Fibroblast of skin of left biceps (primary cell): ENCODE results near the gene USP16.
A peak's percentile ranks its signal among the peaks of the same experiment; 100 is the strongest.
"Not testable (repeated sequence)": the region's sequence is repeated elsewhere in the genome, so short reads cannot be mapped to it uniquely, and the experiment has no call there.

ENCODE experiments used
- DNase-seq, 2 experiments: peaks; one replicate each; pipeline ENCODE4 v3.0.0-alpha.2; 2013; ENCODE audit warnings: low read depth in 2 of 2

The USP16 gene

DNA sequence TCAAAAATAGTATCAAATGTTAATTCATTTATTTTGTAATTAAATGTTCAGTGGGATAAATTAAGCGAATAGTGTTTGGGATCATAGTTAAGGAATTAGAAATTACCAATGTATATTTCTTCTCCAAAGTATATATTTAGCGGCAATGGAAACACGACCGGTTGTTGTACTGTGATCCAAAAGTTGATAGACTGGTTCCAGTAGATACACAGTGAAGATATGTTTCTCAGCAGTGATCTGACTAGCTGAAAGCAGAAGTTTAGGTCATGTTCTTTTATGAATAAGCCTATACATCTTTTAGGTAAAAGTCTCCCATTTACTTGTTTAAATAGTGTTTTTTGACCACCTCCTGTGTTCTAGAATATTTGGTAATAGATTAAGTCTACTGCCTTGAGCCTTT, 8.8 kb downstream of the USP16 start:
- DNase-seq: no peak

DNA sequence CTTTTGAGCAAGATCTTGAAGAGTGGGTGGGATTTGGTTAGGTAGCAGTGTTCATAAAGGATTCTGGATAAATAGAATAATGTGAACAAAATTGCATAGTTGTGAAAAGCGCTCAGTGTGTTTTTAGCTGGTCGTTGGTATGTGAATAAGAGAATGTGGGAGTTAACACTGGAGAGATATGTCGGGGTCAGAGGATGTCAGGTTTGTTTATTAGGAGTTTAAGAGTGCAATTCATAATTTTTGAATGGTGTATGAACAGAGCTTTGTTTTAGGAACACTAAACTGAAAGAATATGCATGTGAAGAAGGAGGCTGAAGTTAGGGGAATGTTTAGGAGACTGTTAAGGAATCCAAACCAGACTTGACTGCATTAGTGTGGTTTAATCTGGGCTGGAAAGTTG, 9.4 kb downstream of the USP16 start:
- no peak for DNase-seq

DNA sequence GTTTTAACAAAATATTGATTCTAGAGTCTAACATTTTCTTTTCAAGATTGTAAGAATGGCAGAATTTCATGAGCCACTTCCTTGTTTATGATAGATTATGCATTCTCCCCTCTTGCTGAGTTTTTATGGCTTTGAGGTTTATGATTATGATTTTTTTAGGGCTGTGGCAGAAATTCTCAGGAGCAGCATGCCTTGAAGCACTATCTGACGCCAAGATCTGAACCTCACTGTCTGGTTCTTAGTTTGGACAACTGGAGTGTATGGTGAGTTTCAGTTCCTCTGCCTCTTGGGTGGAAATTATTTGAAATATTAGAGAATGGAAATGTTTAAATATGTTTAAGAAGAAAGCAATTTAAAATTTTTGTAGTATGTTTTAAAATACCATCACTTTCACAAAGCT, 10.2 kb downstream of the USP16 start:
- no peak for DNase-seq

GRCh38 chr21:29052224-29052623, 27.8 kb downstream of the USP16 start:
- no peak for DNase-seq

GRCh38 chr21:29053011-29053553, 28.6 kb downstream of the USP16 start:
- DNase-seq: no peak

DNA sequence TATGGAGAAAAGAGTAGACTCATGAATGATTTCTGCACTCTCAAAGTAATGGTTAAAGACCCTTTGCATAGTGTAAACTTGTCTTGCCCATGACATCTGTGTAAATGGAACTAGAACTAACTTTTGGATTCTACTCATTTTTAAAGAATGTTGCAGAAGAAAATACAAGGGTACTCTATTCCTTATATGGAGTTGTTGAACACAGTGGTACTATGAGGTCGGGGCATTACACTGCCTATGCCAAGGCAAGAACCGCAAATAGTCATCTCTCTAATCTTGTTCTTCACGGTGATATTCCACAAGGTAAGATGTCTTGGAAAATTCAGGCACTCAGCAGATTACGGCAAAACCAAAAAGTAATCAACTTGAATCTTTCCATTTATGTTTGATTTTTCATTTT, 29.2 kb downstream of the USP16 start:
- DNase-seq: no peak

- DNase-seq: no peak
Measured at GRCh38 chr21:29055080-29055479, 30.6 kb downstream of the USP16 start.

DNA sequence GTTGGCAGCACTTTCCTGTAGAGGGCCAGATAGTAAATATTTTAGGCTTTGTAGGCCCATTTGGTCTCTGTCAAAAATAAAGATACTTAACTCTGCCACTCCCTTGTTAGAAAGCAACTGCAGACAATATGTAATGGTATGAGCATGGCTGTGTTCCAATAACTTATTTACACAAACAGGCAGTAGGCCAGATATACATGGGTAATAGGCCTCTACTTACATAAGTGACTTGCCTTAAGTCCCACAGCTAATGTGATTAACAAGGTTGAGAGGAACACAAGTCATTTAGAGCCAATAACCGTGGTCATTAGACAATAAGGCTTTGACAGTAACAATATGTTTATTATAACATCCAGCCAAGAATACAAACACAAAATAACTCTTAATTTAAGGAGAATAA, 31.5 kb downstream of the USP16 start:
- DNase-seq: no peak

DNA sequence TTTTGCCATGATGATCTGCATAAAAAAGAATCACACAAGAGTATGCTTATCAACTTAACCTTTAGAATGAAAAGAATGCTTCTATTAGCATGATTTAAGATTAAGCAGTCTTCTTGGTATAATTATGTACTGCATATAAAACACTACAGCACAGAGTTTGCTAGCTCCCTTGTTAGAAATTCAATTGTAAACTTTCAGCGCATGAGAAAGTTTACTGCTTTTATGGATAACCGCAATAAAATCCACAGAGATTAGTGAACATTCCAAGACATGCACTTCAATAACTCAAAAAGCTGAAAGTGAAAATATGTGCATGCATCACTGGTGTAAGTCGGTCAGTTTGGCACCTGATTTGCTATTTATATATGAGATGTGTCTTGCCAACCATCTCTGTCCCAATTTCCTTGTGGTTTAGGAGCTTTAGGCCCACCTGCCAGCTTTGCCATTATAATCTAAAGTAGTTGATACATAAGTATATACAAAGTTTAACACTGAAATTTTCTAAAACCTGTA, 32.1 kb downstream of the USP16 start:
- no peak for DNase-seq

DNA sequence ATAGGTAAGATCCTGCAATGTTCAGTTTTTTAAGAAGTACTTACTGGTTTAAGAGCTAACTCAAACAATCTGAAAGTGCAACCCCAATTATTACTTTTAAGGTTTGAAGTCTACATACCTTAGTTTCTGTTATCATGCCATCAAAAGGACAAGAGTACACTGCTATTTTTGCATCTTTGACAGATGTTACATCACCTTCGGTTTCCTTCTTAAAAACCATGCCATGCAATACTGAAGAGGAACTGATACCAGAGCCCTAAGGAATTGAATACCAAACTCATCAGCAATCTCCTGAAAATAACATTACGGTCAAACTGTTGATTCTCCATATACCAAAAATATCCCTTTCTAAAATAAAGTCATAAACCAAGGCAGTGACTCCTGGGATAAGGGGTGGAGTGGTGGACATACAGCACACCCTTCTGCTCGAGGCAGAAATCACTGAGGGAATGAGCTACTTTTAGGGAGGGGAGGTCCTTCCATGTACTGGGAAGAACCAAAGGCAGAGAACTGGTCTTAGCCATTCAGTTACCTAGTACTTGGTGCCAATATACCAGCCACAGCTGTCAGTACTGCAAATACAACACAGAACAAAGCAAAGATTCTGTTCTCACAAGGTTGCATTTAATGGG, 40.5 kb downstream of the USP16 start:
- no peak for DNase-seq

DNA sequence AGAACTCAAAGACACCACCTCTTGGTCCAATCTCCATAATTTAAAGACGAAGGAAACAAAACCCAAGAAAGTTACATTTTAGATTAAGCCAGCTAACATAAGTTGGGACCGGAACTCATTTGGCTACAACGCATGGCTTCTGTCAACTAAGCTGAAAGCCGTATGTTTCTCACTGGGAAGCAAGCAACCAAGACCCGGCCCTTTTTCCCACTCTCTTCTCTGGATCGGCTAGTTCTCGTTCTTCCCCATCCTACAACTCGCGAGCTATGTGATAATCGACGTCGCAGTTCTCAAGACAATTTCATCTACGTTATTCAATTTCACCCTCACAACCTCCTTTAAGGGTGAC, 48.4 kb downstream of the USP16 start:
- no peak for DNase-seq

GRCh38 chr21:29073222-29074006, 48.9 kb downstream of the USP16 start, which contains the start of gene CCT8:
Gene CCT8, minus strand, starts transcription at chr21:29073648. Its CDS starts 58 bp downstream, at chr21:29073590.
- peak; percentile 99 for DNase-seq

DNA sequence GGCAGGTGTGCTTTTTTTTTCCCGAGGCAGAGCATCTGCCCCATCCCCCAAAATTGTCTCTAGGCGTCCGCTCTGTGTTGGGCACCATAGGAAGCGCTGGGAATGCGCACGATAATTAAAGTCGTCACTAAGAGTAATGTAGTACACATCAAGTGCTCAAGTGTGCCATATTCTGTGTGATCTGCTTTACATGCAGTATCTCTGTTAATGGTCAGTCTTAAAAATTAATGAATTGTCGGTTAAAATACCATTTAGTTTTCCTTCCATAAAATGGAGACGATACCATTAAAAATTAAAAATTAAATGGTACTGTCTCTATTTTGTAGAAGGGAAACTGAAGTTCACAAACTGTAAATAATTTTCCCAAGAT, 49.5 kb downstream of the USP16 start:
- DNase-seq: no peak

DNA sequence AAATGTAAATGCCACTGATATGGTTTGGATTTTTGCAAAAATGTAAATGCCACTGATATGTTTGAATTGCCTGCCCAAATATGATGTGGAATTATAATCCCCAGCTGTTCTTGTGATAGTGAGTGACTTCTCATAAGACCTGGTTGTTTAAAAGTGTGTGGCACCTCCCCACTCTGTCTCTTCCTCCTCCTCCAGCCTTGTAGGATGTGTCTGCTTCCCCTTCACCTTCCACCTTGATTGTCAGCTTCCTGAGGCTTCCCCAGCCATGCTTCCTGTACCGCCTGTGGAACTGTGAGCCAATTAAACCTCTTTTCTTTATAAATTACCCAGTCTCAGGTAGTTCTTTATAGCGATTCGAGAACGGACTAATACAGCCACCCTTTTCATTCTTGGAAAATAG, 50.3 kb downstream of the USP16 start:
- no peak for DNase-seq

DNA sequence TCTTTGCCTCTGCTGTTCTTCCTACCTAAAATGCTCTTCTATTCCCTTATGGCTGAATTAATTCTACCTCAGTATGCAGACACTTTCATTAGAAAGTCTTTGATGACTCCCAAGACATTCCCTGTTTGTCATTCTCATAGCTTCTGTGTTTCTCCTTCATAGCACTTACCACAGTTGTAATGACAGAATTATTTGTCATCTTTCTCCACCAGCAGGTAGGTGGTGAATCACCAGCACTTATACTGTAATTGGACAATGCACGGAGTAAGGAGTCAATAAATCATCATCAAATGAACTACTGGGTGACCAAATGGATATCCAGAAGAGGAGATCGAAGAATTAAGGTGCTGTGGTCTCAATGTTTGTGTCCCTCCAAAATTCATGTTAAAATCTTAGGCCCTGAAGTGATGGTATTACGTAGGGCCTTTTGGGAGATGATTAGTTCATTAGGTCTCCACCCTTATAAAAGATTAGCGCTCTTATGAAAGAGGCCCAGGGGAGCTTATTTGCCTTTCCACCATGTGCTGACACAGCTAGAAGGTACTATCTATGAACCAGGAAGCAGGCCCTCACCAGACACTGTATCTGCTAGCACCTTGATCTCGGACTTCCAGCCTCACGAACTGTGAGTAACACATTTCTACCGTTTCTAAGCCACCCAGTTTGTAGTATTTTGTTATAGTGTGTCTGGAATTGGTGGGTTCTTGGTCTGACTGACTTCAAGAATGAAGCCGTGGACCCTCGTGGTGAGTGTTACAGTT, 51.4 kb downstream of the USP16 start:
- DNase-seq: no peak

DNA sequence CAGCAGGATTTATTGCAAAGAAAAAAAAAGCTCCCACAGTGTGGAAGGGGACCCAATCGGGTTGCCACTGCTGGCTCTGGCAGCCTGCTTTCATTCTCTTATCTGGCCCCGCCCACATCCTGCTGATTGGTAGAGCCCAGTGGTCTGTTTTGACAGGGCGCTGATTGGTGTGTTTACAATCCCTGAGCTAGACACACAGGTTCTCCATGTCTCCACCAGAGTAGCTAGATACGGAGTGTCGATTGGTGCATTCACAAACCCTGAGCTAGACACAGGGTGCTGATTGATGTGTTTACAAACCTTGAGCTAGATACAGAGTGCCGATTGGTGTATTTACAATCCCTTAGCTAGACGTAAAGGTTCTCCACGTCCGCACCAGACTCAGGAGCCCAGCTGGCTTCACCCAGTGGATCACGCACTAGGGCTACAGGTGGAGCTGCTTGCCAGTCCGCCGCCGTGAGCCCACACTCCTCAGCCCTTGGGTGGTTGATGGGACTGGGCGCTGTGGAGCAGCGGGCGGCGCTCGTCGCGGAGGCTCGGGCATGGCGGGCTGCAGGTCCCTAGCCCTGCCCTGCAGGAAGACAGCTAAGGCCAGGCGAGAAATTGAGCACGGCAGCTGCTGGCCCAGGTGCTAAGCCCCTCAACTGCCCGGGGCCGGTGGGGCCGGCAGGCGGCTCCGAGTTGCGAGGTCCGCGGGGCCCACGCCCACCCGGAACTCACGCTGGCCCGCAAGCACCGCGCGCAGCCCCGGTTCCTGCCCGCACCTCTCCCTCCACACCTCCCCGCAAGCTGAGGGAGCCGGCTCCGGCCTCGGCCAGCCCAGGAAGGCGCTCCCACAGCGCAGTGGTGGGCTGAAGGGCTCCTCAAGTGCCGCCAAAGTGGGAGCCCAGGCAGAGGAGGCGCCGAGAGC, 52.5 kb downstream of the USP16 start:
- not testable (repeated sequence) for DNase-seq

DNA sequence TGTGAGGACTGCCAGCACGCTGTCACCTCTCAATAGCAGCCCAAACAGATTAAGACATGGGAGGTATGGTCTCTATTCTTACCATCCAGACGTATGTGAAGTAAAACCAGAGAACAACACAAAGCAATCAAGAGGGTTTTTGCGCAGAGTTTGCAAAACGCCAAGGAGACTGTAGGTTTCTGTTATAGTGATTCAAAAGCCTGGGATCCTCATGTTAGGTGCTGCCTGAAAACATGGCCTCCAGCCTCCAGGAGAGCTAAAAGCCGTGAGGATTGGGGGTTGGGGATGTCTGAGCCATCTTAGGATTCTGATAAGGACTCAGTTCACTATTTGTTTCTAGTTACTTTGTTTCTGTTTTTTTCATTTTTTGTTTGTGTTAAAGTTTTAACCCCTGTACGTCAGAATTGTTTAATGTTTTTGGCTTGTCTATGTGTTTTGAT, 53.2 kb downstream of the USP16 start:
- no peak for DNase-seq

- DNase-seq: no peak
Measured at GRCh38 chr21:29078869-29079767, 54.6 kb downstream of the USP16 start.

DNA sequence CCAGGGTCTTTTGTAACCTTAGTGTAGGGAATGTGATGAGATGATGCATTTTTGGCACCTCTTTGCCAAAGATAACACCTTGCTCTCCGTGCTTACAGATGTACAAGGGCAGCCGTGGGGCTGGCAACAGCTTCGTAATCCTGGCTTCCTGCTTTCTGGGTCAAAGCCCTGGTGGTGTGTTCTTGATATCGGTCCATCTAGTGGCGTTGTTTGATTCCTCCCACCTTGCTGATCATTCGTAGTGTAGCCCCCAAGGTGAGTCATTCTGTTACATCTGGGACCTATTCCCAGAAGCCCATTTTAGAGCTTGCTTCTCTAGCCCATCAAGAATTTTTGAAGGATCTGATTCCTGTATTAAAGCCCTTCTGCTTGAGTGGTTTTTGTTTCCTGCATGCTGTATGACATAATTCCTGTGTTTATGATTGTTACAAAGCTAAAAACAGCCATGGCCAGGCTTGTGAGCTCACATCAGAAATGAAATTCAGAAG, 56.0 kb downstream of the USP16 start:
- no peak for DNase-seq
